ENCODE results near the gene FAT2.

FAT2 gene

DNA sequence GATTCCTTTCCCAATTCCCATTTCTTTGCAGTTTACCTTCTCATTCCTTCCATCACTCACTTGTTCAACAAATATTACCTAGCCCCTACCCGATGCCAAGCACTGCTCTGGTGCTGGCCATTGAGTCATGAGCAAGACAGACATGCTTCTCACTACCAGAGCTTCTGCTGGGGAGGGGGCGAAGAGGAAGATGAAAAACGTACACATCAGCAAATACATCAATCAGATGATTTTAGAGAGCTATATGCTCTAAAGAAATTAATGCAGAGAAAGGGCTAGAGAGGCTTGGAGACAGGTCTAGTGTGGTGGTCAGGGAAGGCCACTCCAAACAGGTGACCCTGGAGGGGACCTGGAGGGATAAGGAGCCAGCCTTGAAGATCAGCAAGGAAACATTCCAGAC is 14.4 kb upstream of the FAT2 start:
- Histone ChIP-seq H4K20me1 (ENCODE audit: insufficient read depth, low read length) (no peaks in the 10 kb centered on the region), H3K79me2 (ENCODE audit: low read length) (no peaks in the 10 kb centered on the region), H2AFZ (ENCODE audit: low read depth, low read length) (no peak overlapping the region), H3K36me3 (replicated peaks; ENCODE audit: low read depth, low read length) (no peaks in the 10 kb centered on the region), H3K27ac (ENCODE audit: low read length) (no peak overlapping the region), H3K4me3 (ENCODE audit: low read length) (no peak overlapping the region), H3K9me3 (ENCODE audit: insufficient read depth, low read length) (no peaks in the 10 kb centered on the region), H3K4me2 (ENCODE audit: low read length) (no peak overlapping the region), H3K27me3 (ENCODE audit: low read depth, low read length) (peaks cover 19% of the 10 kb centered on the region; the same call in 1 of the 2 replicates), H3K4me1 (ENCODE audit: low read length) (no peaks in the 10 kb centered on the region), H3K9ac (ENCODE audit: low read length) (no peak overlapping the region)
- TF ChIP-seq, protein P1, sequence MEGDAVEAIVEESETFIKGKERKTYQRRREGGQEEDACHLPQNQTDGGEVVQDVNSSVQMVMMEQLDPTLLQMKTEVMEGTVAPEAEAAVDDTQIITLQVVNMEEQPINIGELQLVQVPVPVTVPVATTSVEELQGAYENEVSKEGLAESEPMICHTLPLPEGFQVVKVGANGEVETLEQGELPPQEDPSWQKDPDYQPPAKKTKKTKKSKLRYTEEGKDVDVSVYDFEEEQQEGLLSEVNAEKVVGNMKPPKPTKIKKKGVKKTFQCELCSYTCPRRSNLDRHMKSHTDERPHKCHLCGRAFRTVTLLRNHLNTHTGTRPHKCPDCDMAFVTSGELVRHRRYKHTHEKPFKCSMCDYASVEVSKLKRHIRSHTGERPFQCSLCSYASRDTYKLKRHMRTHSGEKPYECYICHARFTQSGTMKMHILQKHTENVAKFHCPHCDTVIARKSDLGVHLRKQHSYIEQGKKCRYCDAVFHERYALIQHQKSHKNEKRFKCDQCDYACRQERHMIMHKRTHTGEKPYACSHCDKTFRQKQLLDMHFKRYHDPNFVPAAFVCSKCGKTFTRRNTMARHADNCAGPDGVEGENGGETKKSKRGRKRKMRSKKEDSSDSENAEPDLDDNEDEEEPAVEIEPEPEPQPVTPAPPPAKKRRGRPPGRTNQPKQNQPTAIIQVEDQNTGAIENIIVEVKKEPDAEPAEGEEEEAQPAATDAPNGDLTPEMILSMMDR (IDR thresholded peaks at IDR 0.05; ENCODE audit: low read depth, low read length) = no peak
- TF ChIP-seq EZH2phosphoT487 (IDR thresholded peaks at IDR 0.05; ENCODE audit: low read depth) = no peak

DNA sequence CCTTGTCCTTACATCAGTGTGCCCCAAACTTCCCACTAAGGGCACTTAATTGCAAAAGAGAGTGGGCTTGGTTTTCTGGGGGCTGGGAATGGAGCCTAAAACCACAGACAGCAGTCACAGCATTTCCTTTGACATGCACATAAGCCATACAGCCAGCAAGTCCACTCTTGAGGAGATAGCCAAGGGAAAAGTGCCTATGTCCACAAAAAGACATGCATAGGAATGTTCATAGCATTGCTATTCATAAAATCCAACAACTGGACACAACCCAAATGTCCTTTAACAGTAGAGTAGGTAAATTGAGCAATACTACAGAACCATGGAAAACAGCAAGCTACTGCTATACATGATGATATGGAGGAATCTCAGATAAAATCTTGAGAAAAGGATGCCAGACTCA is 11.7 kb upstream of the FAT2 start:
- Histone ChIP-seq H3K4me2 (ENCODE audit: low read length) (no peak overlapping the region), H4K20me1 (ENCODE audit: insufficient read depth, low read length) (no peaks in the 10 kb centered on the region), H3K27me3 (ENCODE audit: low read depth, low read length) (peaks cover 19% of the 10 kb centered on the region; the same call in 1 of the 2 replicates), H3K27ac (ENCODE audit: low read length) (no peak overlapping the region), H3K9ac (ENCODE audit: low read length) (no peak overlapping the region), H3K4me1 (ENCODE audit: low read length) (peaks cover 14% of the 10 kb centered on the region), H3K4me3 (ENCODE audit: low read length) (no peak overlapping the region), H3K9me3 (ENCODE audit: insufficient read depth, low read length) (no peaks in the 10 kb centered on the region), H2AFZ (ENCODE audit: low read depth, low read length) (no peak overlapping the region), H3K36me3 (replicated peaks; ENCODE audit: low read depth, low read length) (no peaks in the 10 kb centered on the region), H3K79me2 (ENCODE audit: low read length) (no peaks in the 10 kb centered on the region)
- TF ChIP-seq EZH2phosphoT487 (IDR thresholded peaks at IDR 0.05; ENCODE audit: low read depth) = no peak
- TF ChIP-seq, protein P1 (IDR thresholded peaks at IDR 0.05; ENCODE audit: low read depth, low read length) = no peak

DNA sequence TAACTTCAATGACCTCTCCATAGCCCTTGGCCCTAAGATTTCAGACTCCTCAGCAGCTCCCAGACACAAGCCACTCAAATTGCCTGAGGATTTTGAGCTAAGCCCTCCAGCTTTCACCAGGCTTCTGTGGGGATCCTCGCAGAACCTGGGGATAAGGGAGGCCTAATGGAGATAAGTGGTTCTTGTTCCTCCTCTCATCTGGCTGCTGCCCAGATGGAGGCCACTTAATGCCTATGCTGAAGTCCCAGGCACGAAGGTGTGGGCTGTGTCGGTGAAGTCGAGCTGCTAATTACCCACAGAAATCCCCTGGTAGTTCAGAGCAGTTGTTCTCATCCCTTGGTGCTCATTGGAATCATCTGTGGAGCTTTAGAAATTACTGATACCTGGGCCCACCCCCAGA is 10.3 kb upstream of the FAT2 start:
- Histone ChIP-seq H3K4me3 (ENCODE audit: low read length) (no peak overlapping the region), H3K79me2 (ENCODE audit: low read length) (no peaks in the 10 kb centered on the region), H3K9me3 (ENCODE audit: insufficient read depth, low read length) (no peaks in the 10 kb centered on the region), H4K20me1 (ENCODE audit: insufficient read depth, low read length) (no peaks in the 10 kb centered on the region), H3K36me3 (replicated peaks; ENCODE audit: low read depth, low read length) (no peaks in the 10 kb centered on the region), H3K27ac (ENCODE audit: low read length) (no peak overlapping the region), H3K9ac (ENCODE audit: low read length) (no peak overlapping the region), H3K4me2 (ENCODE audit: low read length) (no peak overlapping the region), H2AFZ (ENCODE audit: low read depth, low read length) (no peak overlapping the region), H3K27me3 (ENCODE audit: low read depth, low read length) (peaks cover 19% of the 10 kb centered on the region; the same call in 1 of the 2 replicates), H3K4me1 (ENCODE audit: low read length) (peaks cover 16% of the 10 kb centered on the region)
- TF ChIP-seq, protein P1 (IDR thresholded peaks at IDR 0.05; ENCODE audit: low read depth, low read length) = no peak
- no peak for TF ChIP-seq EZH2phosphoT487 (IDR thresholded peaks at IDR 0.05; ENCODE audit: low read depth)

DNA sequence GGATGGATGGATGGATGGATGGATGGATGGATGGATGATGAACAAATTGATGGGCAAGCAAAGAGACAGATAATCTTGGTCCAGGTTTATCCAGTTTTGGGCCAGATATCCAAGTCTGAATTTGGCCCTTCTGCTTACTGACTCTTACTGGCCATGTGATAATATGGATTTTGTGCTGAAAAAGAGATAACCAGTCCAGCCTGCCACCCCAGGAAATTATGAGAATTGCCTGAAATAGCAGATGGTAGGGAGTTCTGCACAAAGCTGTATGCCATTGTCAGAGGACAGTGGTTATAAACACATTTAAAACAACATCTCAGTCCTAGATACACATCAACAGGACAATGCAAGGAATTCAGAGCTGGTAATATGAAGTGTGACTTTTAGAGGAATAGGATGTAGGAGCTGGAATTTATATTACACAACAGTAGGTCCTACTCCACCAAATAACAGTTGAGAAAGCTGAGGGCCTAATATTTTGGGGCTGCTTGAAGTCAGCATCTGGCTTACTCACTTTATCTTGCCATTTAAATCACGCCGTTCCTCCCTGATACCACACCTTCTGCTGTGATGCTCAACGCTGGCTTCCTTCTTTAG is 9.0 kb upstream of the FAT2 start:
- H3K27me3 ChIP-seq (ENCODE audit: low read depth, low read length) = peaks cover 9% of the 10 kb centered on the region; the same call in 1 of the 2 replicates
- no peak for TF ChIP-seq EZH2phosphoT487 (IDR thresholded peaks at IDR 0.05; ENCODE audit: low read depth)
- TF ChIP-seq, protein P1 (IDR thresholded peaks at IDR 0.05; ENCODE audit: low read depth, low read length) = no peak
- H3K9me3 ChIP-seq (ENCODE audit: insufficient read depth, low read length) = no peaks in the 10 kb centered on the region
- no peak overlapping the region for H3K4me3 ChIP-seq (ENCODE audit: low read length)
- no peak overlapping the region for H3K27ac ChIP-seq (ENCODE audit: low read length)
- no peak overlapping the region for H3K4me2 ChIP-seq (ENCODE audit: low read length)
- no peaks in the 10 kb centered on the region for H3K79me2 ChIP-seq (ENCODE audit: low read length)
- H3K36me3 ChIP-seq (replicated peaks; ENCODE audit: low read depth, low read length) = no peaks in the 10 kb centered on the region
- no peaks in the 10 kb centered on the region for H4K20me1 ChIP-seq (ENCODE audit: insufficient read depth, low read length)
- no peak overlapping the region for H3K9ac ChIP-seq (ENCODE audit: low read length)
- H2AFZ ChIP-seq (ENCODE audit: low read depth, low read length) = no peak overlapping the region
- peaks cover 16% of the 10 kb centered on the region for H3K4me1 ChIP-seq (ENCODE audit: low read length)
